ENCODE measurements around the gene RIMOC1.

DNA sequence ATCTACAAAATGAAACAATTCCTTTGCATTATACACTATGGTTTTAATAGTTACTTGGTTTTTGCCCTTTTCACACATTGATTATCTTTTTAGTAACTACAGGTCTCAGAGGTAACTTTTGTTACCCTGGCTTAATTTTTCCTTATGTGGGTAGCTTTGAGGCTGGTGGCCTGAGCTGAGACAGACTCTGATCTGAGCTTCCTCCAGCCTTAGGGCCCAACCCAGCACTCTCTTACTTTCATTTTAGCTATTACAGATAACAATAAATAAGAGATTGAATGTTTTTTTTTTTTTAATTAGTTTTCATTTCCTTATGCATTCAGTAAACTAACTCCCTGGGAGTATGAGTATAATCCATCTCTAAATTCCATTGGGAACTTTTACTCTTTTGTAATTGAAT is 18.9 kb upstream of the RIMOC1 start:
- TF ChIP-seq POLR2AphosphoS5 (IDR thresholded peaks at IDR 0.05) = no peak
- TF ChIP-seq, protein P1, sequence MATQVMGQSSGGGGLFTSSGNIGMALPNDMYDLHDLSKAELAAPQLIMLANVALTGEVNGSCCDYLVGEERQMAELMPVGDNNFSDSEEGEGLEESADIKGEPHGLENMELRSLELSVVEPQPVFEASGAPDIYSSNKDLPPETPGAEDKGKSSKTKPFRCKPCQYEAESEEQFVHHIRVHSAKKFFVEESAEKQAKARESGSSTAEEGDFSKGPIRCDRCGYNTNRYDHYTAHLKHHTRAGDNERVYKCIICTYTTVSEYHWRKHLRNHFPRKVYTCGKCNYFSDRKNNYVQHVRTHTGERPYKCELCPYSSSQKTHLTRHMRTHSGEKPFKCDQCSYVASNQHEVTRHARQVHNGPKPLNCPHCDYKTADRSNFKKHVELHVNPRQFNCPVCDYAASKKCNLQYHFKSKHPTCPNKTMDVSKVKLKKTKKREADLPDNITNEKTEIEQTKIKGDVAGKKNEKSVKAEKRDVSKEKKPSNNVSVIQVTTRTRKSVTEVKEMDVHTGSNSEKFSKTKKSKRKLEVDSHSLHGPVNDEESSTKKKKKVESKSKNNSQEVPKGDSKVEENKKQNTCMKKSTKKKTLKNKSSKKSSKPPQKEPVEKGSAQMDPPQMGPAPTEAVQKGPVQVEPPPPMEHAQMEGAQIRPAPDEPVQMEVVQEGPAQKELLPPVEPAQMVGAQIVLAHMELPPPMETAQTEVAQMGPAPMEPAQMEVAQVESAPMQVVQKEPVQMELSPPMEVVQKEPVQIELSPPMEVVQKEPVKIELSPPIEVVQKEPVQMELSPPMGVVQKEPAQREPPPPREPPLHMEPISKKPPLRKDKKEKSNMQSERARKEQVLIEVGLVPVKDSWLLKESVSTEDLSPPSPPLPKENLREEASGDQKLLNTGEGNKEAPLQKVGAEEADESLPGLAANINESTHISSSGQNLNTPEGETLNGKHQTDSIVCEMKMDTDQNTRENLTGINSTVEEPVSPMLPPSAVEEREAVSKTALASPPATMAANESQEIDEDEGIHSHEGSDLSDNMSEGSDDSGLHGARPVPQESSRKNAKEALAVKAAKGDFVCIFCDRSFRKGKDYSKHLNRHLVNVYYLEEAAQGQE (IDR thresholded peaks at IDR 0.05; ENCODE audit: borderline replicate concordance) = no peak
- no peak for TF ChIP-seq EP300 (conservative IDR thresholded peaks at IDR 0.05; ENCODE audit: poor library complexity, severe bottlenecking)
- TF ChIP-seq EZH2 (IDR thresholded peaks at IDR 0.05; ENCODE audit: borderline replicate concordance, insufficient read depth, low read length, poor library complexity, severe bottlenecking) = no peak
- TF ChIP-seq CTCF (IDR thresholded peaks at IDR 0.05; ENCODE audit: poor library complexity, severe bottlenecking) = no peak
- no peak for TF ChIP-seq RAD21 (conservative IDR thresholded peaks at IDR 0.05)
- no peak for TF ChIP-seq MXI1 (conservative IDR thresholded peaks at IDR 0.05; ENCODE audit: poor library complexity, severe bottlenecking)
- no peak for TF ChIP-seq SMC3 (conservative IDR thresholded peaks at IDR 0.05; ENCODE audit: poor library complexity)
- TF ChIP-seq TAF1 (IDR thresholded peaks at IDR 0.05; ENCODE audit: low read depth) = no peak

All from neural cell (in vitro differentiated cells).